ENCODE results near the gene KIF13A.
"Not testable (repeated sequence)": the region's sequence is repeated elsewhere in the genome, so short reads cannot be mapped to it uniquely, and the experiment has no call there.

Gene KIF13A

GRCh38 chr6:18019539-18020534 lies 32.4 kb upstream of the KIF13A start:
- TF ChIP-seq, protein P1, sequence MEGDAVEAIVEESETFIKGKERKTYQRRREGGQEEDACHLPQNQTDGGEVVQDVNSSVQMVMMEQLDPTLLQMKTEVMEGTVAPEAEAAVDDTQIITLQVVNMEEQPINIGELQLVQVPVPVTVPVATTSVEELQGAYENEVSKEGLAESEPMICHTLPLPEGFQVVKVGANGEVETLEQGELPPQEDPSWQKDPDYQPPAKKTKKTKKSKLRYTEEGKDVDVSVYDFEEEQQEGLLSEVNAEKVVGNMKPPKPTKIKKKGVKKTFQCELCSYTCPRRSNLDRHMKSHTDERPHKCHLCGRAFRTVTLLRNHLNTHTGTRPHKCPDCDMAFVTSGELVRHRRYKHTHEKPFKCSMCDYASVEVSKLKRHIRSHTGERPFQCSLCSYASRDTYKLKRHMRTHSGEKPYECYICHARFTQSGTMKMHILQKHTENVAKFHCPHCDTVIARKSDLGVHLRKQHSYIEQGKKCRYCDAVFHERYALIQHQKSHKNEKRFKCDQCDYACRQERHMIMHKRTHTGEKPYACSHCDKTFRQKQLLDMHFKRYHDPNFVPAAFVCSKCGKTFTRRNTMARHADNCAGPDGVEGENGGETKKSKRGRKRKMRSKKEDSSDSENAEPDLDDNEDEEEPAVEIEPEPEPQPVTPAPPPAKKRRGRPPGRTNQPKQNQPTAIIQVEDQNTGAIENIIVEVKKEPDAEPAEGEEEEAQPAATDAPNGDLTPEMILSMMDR (conservative IDR thresholded peaks at IDR 0.05; ENCODE audit: control insufficient read depth, insufficient read depth, low read depth, low read length): no peak
- DNase-seq (ENCODE audit: low read depth): no peak
- H3K4me3 ChIP-seq (ENCODE audit: control insufficient read depth, low read depth, low read length): no peak overlapping the region

DNA sequence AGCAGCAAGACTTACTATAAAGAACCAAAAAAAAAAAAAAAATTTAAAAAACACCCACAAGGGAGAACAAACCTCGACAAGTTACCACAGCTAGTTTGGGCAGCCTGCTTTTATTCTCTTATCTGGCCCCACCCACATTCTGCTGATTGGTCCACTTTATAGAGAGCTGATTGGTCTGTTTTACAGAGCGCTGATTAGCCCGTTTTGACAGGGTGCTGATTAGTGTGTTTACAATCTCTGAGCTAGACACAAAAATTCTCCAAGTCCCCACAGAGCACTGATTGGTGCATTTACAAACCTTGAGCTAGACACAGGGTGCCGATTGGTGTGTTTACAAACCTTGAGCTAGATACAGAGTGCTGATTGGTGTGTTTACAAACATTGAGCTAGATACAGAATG lies 31.7 kb upstream of the KIF13A start:
- not testable (repeated sequence) for DNase-seq (ENCODE audit: low read depth)

GRCh38 chr6:18016698-18017097 lies 29.3 kb upstream of the KIF13A start:
- TF ChIP-seq, protein P1 (conservative IDR thresholded peaks at IDR 0.05; ENCODE audit: control insufficient read depth, insufficient read depth, low read depth, low read length): no peak
- H3K4me3 ChIP-seq (ENCODE audit: control insufficient read depth, low read depth, low read length): no peak overlapping the region
- DNase-seq (ENCODE audit: low read depth): no peak

More for the DNA sequence above, 31.7 kb upstream of the KIF13A start:
- H3K4me3 ChIP-seq (ENCODE audit: control insufficient read depth, low read depth, low read length): not testable (repeated sequence)

DNA sequence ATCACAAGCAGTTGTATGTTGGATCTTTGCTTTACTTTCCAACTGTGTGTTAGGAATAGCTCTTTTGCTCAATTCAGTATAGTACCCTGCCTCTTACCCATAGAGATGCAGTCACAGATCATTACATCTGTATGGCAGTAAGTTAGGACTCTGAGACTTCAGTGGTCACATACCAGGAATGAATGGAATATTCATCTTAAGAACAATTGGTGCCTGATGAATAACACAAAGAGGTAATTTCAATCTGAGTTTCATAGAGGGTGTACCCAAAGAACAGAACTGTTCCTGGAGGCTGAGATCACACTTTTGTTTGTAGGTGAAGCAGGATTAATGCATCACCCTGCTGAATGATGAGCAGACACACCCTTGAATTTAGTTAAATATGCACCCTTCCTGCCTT lies 28.7 kb upstream of the KIF13A start:
- TF ChIP-seq, protein P1 (conservative IDR thresholded peaks at IDR 0.05; ENCODE audit: control insufficient read depth, insufficient read depth, low read depth, low read length): no peak
- no peak overlapping the region for H3K4me3 ChIP-seq (ENCODE audit: control insufficient read depth, low read depth, low read length)
- DNase-seq (ENCODE audit: low read depth): no peak

DNA sequence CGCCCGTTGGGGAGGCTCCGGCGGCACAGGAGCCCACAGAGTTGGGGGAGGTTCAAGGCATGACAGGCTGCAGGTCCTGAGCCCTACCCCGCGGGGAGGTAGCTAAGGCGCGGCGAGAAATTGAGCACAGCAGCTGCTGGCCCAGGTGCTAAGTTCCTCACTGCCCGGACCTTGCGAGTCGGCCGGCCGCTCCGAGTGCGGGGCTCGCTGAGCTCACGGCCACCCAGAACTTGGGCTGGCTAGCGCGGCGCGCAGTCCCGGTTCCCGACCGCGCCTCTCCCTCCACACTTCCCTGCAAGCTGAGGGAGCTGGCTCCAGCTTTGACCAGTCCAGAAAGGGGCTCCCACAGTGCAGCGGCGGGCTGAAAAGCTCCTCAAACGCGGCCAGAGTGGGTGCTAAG lies 23.9 kb upstream of the KIF13A start:
- TF ChIP-seq, protein P1 (conservative IDR thresholded peaks at IDR 0.05; ENCODE audit: control insufficient read depth, insufficient read depth, low read depth, low read length): no peak
- H3K4me3 ChIP-seq (ENCODE audit: control insufficient read depth, low read depth, low read length): no peak overlapping the region
- DNase-seq (ENCODE audit: low read depth): no peak

- H3K4me3 ChIP-seq (ENCODE audit: control insufficient read depth, low read depth, low read length); DNase-seq (ENCODE audit: low read depth): not testable (repeated sequence)
These were observed 23.1 kb upstream of the KIF13A start for GRCh38 chr6:18010540-18010939.

DNA sequence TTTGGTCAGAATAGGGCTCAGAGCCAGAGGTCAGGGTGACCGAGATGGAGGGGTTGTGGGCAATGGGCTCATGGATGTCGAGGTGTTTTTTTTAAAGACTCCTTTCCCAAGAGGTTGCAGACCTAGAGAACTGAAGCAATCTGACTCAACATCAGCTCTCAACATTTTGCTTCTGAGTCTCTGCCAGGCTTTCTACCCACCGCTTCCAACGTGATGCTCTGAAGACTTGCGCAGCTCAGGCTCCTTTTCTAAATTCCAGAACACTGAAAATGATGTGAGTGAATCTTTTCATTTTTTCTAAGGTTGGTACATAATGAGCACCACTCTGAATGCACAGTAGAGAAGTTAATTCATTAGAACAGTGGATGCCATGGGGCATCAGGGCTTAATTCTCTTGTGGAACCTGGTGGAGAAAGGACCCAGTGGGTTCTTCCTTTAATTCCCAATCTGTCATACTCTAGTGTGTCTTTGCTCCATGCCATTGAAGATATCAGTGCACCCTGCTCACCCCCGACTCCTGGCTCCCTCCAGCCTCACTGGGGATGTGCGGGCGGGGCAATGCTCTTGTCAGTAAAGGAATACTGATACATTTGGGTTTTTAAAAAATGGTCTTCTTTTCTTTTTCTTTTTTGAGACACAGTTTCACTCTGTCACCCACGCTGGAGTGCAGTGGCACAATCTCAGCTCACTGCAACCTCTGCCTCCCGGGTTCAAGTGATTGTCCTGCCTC lies 17.0 kb upstream of the KIF13A start:
- TF ChIP-seq, protein P1 (conservative IDR thresholded peaks at IDR 0.05; ENCODE audit: control insufficient read depth, insufficient read depth, low read depth, low read length): no peak
- DNase-seq (ENCODE audit: low read depth): peak; percentile 28

More for the DNA sequence above, 17.0 kb upstream of the KIF13A start:
- H3K4me3 ChIP-seq (ENCODE audit: control insufficient read depth, low read depth, low read length): no peak overlapping the region

All from fibroblast of mammary gland (primary cell).